Measurements from ENCODE around the gene CEP170B.

CEP170B gene

DNA sequence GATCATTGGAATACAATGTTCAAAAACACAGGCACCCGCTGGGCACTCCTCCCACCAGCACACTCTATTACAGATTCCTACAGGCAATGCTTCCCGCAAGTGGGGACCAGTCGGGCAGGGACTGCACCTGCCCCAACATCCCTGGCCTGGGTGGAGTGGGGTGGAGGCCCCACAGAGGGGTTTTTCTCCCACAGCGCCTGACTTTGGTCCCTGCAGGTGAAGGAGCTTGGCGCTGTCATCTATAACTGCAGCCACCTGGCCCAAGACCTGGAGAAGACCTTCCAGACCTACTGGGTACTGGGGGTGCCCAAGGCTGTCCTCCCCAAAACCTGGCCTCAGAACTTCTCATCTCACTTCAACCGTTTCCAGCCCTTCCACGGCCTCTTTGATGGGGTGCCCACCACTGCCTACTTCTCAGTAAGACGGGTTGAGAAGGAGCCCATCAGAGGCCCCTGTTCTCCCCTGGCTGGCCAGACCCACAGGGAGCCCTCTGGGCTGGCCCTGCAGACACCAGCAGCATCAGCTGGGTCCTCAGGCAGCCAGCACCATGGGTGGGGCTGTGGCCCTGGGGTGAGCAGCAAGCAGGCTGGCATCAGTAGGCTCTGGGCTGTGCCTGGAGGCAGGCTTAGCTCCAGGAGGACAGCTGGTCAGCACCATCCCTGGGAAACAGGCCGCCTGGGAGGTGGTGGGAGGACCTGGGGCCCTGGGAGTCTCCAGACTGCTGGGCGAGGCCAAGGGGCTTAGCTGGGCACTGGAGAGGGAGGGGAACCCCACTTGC, 65.6 kb downstream of the CEP170B start:
- Histone ChIP-seq H3K4me3 (ENCODE audit: low read depth in 1 of 2, low read length in 2 of 2) (no peak overlapping the region), H3K9me3 (ENCODE audit: control insufficient read depth in 1 of 2, low read length in 2 of 2) (no peaks in the 10 kb centered on the region), H3K27me3 (ENCODE audit: low read depth, low read length) (no peaks in the 10 kb centered on the region), H3K27ac (ENCODE audit: low read length) (no peak overlapping the region), H3K36me3 (ENCODE audit: control insufficient read depth in 1 of 2, insufficient read depth in 2 of 2, low read length in 2 of 2) (no peaks in the 10 kb centered on the region), H3K4me1 (ENCODE audit: control insufficient read depth in 1 of 2, insufficient read depth in 2 of 2, low read length in 2 of 2) (peaks cover 0 to 13% of the 10 kb centered on the region in 2 donors)

DNA sequence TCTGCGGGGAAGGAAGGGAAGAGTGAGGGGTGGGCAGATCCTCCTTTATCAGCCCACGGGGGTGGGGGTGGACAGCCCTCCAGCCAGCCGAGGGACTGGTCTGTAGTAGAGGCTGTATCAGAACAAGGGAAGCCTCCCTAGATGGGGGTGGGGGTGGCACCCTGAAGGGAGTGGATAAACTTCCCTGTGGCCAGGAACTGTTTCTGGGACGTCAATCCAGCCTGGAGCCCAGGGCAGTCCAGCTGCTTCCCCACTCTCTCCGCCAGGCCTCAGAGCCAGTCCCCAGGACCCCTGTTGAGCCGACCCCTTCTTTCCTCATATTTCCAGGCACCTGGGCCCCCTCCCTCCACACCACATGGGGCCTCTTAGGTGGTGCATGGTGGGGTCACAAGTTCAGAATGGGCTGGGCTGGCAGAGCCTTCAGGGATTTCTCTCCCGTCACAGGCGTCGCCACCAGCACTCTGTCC, 66.3 kb downstream of the CEP170B start:
- no peaks in the 10 kb centered on the region for H3K36me3 ChIP-seq (ENCODE audit: control insufficient read depth in 1 of 2, insufficient read depth in 2 of 2, low read length in 2 of 2)
- H3K27me3 ChIP-seq (ENCODE audit: low read depth, low read length) = no peaks in the 10 kb centered on the region

DNA sequence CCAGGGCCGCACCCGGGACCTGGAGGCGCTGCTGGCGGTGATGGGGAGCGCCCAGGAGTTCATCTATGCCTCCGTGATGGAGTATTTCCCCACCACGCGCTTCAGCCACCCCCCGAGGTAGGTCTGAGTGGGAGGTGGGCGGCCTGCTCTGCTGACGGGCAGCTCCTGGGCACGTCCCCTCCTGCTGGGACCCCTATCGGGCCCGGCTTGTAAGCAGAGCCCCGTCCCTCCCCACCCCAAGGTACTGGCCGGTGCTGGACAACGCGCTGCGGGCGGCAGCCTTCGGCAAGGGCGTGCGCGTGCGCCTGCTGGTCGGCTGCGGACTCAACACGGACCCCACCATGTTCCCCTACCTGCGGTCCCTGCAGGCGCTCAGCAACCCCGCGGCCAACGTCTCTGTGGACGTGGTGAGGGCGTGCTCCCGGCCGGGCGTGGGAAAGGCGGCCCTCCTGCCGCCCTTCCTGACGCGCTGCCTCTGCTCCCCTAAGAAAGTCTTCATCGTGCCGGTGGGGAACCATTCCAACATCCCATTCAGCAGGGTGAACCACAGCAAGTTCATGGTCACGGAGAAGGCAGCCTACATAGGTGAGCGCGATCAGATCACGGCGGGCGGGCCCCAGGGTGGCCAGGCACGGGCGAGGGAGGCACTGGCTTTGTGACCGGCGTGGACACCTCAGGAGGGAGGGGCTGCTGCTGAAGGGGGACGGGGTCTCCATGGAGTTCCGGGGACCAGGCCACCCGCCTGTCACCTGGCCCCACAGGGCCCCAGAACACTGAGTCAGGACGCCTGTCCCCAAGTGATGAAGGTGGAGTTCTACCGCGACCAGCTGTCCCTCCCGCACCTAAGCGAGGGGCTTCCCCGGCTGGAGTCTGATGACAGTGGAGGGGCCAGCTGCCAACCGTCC, 67.0 kb downstream of the CEP170B start:
- Histone ChIP-seq H3K27ac (ENCODE audit: low read length) (no peak overlapping the region), H3K4me1 (ENCODE audit: control insufficient read depth in 1 of 2, insufficient read depth in 2 of 2, low read length in 2 of 2) (peaks cover 0 to 13% of the 10 kb centered on the region in 2 donors), H3K27me3 (ENCODE audit: low read depth, low read length) (no peaks in the 10 kb centered on the region), H3K4me3 (ENCODE audit: low read depth in 1 of 2, low read length in 2 of 2) (peak overlapping the region in 1 of 2 donors; percentile 63), H3K36me3 (ENCODE audit: control insufficient read depth in 1 of 2, insufficient read depth in 2 of 2, low read length in 2 of 2) (no peaks in the 10 kb centered on the region), H3K9me3 (ENCODE audit: control insufficient read depth in 1 of 2, low read length in 2 of 2) (no peaks in the 10 kb centered on the region)

More for the DNA sequence above, 66.3 kb downstream of the CEP170B start:
- H3K9me3 ChIP-seq (ENCODE audit: control insufficient read depth in 1 of 2, low read length in 2 of 2) = no peaks in the 10 kb centered on the region
- no peak overlapping the region for H3K27ac ChIP-seq (ENCODE audit: low read length)
- H3K4me3 ChIP-seq (ENCODE audit: low read depth in 1 of 2, low read length in 2 of 2) = no peak overlapping the region
- peaks cover 0 to 13% of the 10 kb centered on the region in 2 donors for H3K4me1 ChIP-seq (ENCODE audit: control insufficient read depth in 1 of 2, insufficient read depth in 2 of 2, low read length in 2 of 2)

DNA sequence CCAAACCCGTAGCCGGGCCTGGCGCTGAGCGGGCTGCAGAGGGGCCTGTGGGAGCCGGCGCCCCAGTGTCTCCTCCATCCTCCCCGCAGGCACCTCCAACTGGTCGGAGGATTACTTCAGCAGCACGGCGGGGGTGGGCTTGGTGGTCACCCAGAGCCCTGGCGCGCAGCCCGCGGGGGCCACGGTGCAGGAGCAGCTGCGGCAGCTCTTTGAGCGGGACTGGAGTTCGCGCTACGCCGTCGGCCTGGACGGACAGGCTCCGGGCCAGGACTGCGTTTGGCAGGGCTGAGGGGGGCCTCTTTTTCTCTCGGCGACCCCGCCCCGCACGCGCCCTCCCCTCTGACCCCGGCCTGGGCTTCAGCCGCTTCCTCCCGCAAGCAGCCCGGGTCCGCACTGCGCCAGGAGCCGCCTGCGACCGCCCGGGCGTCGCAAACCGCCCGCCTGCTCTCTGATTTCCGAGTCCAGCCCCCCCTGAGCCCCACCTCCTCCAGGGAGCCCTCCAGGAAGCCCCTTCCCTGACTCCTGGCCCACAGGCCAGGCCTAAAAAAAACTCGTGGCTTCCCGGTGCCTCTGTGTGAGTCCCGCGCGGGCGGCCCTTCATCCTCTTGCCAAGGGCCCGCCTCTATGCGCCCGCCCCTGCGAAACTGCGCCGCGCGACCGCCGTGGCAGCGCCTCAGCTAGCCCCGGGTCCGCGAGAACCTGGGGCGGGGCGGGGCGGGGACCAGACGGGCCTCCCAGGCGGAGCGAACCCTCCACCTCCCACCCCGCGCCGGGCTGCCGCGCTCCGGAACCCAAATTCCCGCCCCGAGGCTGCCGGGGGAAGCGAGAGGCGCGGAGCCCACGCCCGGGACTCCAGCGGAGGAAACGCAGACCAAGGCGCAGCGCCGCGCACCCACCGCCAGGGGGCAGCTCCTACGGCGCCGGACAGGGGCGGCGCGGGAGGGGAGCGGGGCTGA, 67.9 kb downstream of the CEP170B start:
- Histone ChIP-seq H3K4me1 (ENCODE audit: control insufficient read depth in 1 of 2, insufficient read depth in 2 of 2, low read length in 2 of 2) (peaks cover 0 to 13% of the 10 kb centered on the region in 2 donors), H3K4me3 (ENCODE audit: low read depth in 1 of 2, low read length in 2 of 2) (peak overlapping the region in 1 of 2 donors; percentile 63), H3K27me3 (ENCODE audit: low read depth, low read length) (no peaks in the 10 kb centered on the region), H3K36me3 (ENCODE audit: control insufficient read depth in 1 of 2, insufficient read depth in 2 of 2, low read length in 2 of 2) (no peaks in the 10 kb centered on the region), H3K27ac (ENCODE audit: low read length) (no peak overlapping the region), H3K9me3 (ENCODE audit: control insufficient read depth in 1 of 2, low read length in 2 of 2) (no peaks in the 10 kb centered on the region)

DNA sequence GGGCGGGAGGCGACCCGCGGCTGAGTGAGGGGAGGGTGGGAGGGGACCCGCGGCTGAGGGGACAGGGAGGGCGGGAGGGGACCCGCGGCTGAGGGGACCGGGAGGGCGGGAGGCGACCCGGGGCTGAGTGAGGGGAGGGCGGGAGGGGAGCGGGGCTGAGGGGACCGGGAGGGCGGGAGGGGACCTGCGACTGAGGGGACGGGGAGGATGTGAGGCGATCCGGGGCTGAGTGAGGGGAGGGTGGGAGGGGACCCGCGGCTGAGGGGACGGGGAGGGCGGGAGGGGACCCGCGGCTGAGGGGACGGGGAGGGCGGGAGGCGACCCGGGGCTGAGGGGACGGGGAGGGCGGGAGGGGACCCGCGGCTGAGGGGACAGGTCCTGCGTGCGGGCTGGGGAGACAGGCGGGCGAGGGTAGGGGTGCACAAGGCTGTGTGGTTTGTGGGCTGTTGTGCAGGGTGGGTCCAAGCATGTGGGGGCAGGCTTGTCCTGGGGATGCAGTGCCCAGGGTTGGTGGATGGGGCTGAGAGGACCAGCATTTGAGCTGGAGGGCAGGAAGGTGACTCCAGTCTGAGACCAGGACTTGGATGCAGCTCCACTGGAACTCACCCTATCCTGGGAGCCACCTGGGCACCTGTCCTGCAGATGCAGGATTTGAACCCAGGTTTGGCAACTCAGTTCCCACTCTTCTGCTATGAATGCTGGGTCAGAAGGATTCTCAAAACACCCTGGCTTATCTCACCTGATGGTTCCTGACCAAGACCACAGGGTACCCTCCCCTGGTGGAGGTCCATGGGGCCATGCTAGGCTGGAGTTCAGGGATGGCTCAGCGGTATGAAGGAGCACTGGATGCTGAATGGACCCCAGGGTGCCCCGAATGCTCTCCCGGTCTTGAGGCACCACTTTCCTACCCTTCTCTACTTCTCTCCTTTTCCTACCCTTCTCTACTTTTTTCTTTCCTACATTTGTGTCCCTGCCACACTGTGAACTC, 69.0 kb downstream of the CEP170B start:
- Histone ChIP-seq H3K27me3 (ENCODE audit: low read depth, low read length) (no peaks in the 10 kb centered on the region), H3K9me3 (ENCODE audit: control insufficient read depth in 1 of 2, low read length in 2 of 2) (no peaks in the 10 kb centered on the region), H3K36me3 (ENCODE audit: control insufficient read depth in 1 of 2, insufficient read depth in 2 of 2, low read length in 2 of 2) (peaks cover 0 to 3% of the 10 kb centered on the region in 2 donors), H3K4me1 (ENCODE audit: control insufficient read depth in 1 of 2, insufficient read depth in 2 of 2, low read length in 2 of 2) (peaks cover 0 to 13% of the 10 kb centered on the region in 2 donors), H3K27ac (ENCODE audit: low read length) (no peak overlapping the region), H3K4me3 (ENCODE audit: low read depth in 1 of 2, low read length in 2 of 2) (no peak overlapping the region)

DNA sequence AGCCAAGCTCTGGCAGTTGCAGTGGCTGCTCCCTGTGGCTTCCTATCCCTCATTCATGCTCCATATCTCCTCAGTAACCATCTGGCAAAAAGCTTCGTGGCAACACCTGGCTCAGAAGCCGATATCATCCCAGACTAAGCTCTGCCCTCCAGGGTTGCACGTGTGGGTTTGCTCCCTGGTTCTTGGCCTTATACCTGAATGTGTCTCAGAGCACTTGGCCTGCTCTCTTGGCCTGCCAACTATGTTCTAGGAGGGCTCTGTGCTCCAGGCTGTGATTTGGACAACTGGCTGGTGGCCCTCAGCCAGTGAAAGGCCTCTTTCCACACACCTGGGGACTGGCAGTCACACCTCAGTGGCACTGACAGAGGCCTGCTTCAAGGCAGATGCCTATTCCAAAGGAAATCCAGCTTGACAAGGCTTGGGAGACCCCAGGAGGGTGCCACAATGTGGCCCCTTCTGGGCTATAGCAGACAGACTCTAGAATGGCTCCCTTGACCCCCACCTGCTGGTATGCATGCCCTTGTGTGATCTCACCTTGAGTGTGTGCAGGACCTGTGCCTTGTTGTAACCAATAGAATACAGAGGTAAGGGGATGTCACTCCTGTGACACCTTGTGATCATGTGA, 70.1 kb downstream of the CEP170B start:
- Histone ChIP-seq H3K4me1 (ENCODE audit: control insufficient read depth in 1 of 2, insufficient read depth in 2 of 2, low read length in 2 of 2) (peaks cover 0 to 13% of the 10 kb centered on the region in 2 donors), H3K9me3 (ENCODE audit: control insufficient read depth in 1 of 2, low read length in 2 of 2) (no peaks in the 10 kb centered on the region), H3K4me3 (ENCODE audit: low read depth in 1 of 2, low read length in 2 of 2) (no peak overlapping the region), H3K27ac (ENCODE audit: low read length) (no peak overlapping the region), H3K36me3 (ENCODE audit: control insufficient read depth in 1 of 2, insufficient read depth in 2 of 2, low read length in 2 of 2) (peaks cover 0 to 8% of the 10 kb centered on the region in 2 donors), H3K27me3 (ENCODE audit: low read depth, low read length) (no peaks in the 10 kb centered on the region)

DNA sequence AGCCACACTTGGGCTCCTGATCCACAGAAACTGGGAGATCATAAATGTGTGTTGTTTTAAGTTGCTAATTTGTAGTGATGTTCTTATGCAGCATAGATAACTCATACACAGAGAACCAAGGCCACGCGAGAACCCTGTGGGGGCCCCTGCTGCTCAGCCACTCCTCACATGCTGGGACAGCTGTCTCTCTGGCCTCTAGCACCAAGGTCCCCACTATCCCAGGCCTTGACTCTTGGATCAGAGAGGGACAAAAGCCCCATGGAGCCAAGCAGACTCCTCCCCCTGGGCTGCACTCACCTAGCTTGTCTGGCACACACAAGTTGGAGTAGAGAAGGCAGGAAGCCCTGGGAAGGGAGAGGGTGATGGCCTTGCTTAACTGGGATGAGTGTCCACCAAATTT, 70.9 kb downstream of the CEP170B start:
- Histone ChIP-seq H3K36me3 (ENCODE audit: control insufficient read depth in 1 of 2, insufficient read depth in 2 of 2, low read length in 2 of 2) (peaks cover 0 to 10% of the 10 kb centered on the region in 2 donors), H3K27ac (ENCODE audit: low read length) (no peak overlapping the region), H3K9me3 (ENCODE audit: control insufficient read depth in 1 of 2, low read length in 2 of 2) (no peaks in the 10 kb centered on the region), H3K27me3 (ENCODE audit: low read depth, low read length) (no peaks in the 10 kb centered on the region), H3K4me1 (ENCODE audit: control insufficient read depth in 1 of 2, insufficient read depth in 2 of 2, low read length in 2 of 2) (peaks cover 0 to 13% of the 10 kb centered on the region in 2 donors), H3K4me3 (ENCODE audit: low read depth in 1 of 2, low read length in 2 of 2) (no peak overlapping the region)

DNA sequence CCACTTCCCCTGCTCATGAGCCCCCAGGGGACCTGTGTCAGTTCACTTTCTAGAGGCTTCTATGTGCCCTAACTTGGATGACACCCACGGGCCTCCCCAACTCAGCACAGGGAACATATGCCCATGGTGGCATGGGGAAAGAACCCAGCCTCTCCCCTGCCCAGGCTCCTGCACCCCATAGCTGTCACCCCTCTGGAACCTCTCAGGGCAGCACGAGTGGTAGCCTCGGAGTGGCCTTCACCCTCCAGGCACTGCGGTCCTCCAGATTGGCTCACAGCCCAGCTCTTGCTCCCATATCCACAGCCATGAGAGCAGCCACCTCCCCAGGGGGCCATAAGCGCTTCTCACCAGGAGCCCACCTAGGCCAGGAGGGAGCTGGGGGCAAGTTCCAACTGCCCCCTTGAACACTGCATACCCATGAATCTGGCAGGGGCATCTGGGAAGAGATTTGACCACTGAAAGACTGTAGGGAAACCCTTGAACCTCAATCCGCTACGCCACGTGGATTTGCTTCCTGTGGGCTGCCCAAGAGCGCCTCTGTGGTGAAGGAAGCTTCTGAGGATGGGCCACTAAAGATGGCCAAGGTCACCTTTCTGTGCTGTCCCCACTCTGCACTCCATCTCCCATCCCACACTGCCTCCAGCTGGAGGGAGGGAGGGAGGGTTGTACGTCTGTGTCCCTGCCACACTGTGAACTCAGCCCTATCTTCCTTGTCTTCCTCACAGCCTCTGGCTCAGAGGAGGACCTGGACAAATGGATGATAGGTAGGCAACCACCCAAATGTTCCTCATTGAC, 71.5 kb downstream of the CEP170B start:
- H3K27me3 ChIP-seq (ENCODE audit: low read depth, low read length) = no peaks in the 10 kb centered on the region
- H3K27ac ChIP-seq (ENCODE audit: low read length) = no peak overlapping the region
- no peaks in the 10 kb centered on the region for H3K9me3 ChIP-seq (ENCODE audit: control insufficient read depth in 1 of 2, low read length in 2 of 2)
- peaks cover 0 to 13% of the 10 kb centered on the region in 2 donors for H3K4me1 ChIP-seq (ENCODE audit: control insufficient read depth in 1 of 2, insufficient read depth in 2 of 2, low read length in 2 of 2)
- peaks cover 0 to 16% of the 10 kb centered on the region in 2 donors for H3K36me3 ChIP-seq (ENCODE audit: control insufficient read depth in 1 of 2, insufficient read depth in 2 of 2, low read length in 2 of 2)
- no peak overlapping the region for H3K4me3 ChIP-seq (ENCODE audit: low read depth in 1 of 2, low read length in 2 of 2)

DNA sequence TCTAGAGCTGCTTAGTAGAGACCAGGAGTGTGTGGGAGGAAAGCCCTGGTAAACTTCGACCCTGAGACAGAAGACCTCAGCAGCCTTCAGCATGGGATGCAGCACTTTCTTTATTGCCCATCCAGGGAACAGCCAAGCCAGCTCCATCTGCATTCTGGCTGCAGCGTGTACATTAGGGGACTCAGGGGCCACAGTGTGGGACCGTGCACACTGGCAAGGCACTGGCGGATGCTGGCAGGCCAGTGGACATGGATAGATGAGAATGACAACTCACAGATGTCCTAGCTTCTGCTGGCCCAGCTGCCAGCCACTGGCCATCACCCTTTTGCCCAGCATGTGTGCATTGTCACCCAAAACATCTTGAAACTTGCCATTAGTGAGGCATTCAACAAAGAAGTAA, 72.1 kb downstream of the CEP170B start:
- Histone ChIP-seq H3K27me3 (ENCODE audit: low read depth, low read length) (no peaks in the 10 kb centered on the region), H3K4me3 (ENCODE audit: low read depth in 1 of 2, low read length in 2 of 2) (no peak overlapping the region), H3K36me3 (ENCODE audit: control insufficient read depth in 1 of 2, insufficient read depth in 2 of 2, low read length in 2 of 2) (peaks cover 0 to 22% of the 10 kb centered on the region in 2 donors), H3K27ac (ENCODE audit: low read length) (no peak overlapping the region), H3K9me3 (ENCODE audit: control insufficient read depth in 1 of 2, low read length in 2 of 2) (no peaks in the 10 kb centered on the region), H3K4me1 (ENCODE audit: control insufficient read depth in 1 of 2, insufficient read depth in 2 of 2, low read length in 2 of 2) (peaks cover 0 to 8% of the 10 kb centered on the region in 2 donors)
